Endothelial cell (in vitro differentiated cells): ENCODE data around the gene BCCIP. TPM values are rescaled to one million over a fixed set of nuclear protein-coding genes. Genes with fewer than 3 reads are reported as not detected.
A peak's percentile ranks its signal among the peaks of the same experiment; 100 is the strongest.

Experiments
- DNase-seq: peaks from one replicate; pipeline ENCODE4 v3.0.0; 2021; ENCODE audit warnings: low spot score
- H3K27ac Mint-ChIP-seq: one replicate; pipeline ENCODE4 v1.8.0; 2021; ENCODE audit warnings: mixed read lengths, inconsistent platforms; ENCODE audit not compliant: unreplicated experiment
- H3K27me3 Mint-ChIP-seq: one replicate; pipeline ENCODE4 v1.8.0; 2021; ENCODE audit warnings: mild to moderate bottlenecking, moderate library complexity, mixed read lengths, inconsistent platforms; ENCODE audit not compliant: unreplicated experiment
- H3K36me3 Mint-ChIP-seq: one replicate; pipeline ENCODE4 v1.8.0; 2021; ENCODE audit warnings: mild to moderate bottlenecking, low read depth, mixed read lengths, inconsistent platforms; ENCODE audit not compliant: unreplicated experiment
- H3K4me1 Mint-ChIP-seq: one replicate; pipeline ENCODE4 v1.8.0; 2021; ENCODE audit warnings: mild to moderate bottlenecking, mixed read lengths, inconsistent platforms; ENCODE audit not compliant: unreplicated experiment
- H3K4me3 Mint-ChIP-seq: one replicate; pipeline ENCODE4 v1.8.0; 2021; ENCODE audit warnings: mild to moderate bottlenecking, mixed read lengths, inconsistent platforms; ENCODE audit not compliant: unreplicated experiment
- H3K9me3 Mint-ChIP-seq: one replicate; pipeline ENCODE4 v1.8.0; 2021; ENCODE audit warnings: mixed read lengths, inconsistent platforms; ENCODE audit not compliant: unreplicated experiment
- total RNA-seq: library from RNA; stranded (reverse); fragmentation: NEBNext Ultra II Directional; extraction: Animal tissue kit (Norgen Biotek cat#: 25700); gene quantifications from one replicate; pipeline ENCODE4 v1.2.1, GENCODE V29; 2021; ENCODE audit not compliant: unreplicated experiment
- TF ChIP-seq, protein P1 (sequence below): fragments of 200-600 bp; sonication (generic); IDR thresholded peaks from one replicate; pipeline ENCODE4 v1.5.0; 2021; ENCODE audit warnings: antibody characterized with exemption; ENCODE audit not compliant: unreplicated experiment

Gene BCCIP
- total RNA-seq, 1 donor from 2014 or later, result 39.4 TPM

DNA sequence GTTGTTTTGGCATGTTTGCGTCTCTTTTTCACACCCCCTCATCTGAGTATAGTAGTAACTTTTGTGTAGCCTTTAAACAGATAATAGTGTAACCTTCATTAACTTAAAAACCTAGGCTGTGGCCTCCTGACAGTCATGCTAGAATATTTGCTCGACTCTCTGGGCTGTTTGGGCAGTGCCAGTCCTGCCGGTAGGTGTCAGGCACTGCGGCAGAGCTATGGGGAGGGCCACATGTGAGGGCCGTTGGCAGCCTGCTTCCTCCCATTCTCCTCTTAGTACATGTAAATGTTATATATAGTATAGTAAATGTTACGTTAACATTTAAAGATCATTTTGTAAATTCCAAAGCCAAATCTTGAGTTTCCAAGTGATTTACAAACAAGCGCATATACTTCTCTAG lies 26.1 kb downstream of the BCCIP start:
- Mint-ChIP-seq H3K4me1 (no peaks in the 10 kb centered on the region), H3K27ac (no peak overlapping the region), H3K9me3 (no peaks in the 10 kb centered on the region), H3K4me3 (no peak overlapping the region), H3K36me3 (peaks cover 50% of the 10 kb centered on the region), H3K27me3 (no peaks in the 10 kb centered on the region)
- TF ChIP-seq, protein P1, sequence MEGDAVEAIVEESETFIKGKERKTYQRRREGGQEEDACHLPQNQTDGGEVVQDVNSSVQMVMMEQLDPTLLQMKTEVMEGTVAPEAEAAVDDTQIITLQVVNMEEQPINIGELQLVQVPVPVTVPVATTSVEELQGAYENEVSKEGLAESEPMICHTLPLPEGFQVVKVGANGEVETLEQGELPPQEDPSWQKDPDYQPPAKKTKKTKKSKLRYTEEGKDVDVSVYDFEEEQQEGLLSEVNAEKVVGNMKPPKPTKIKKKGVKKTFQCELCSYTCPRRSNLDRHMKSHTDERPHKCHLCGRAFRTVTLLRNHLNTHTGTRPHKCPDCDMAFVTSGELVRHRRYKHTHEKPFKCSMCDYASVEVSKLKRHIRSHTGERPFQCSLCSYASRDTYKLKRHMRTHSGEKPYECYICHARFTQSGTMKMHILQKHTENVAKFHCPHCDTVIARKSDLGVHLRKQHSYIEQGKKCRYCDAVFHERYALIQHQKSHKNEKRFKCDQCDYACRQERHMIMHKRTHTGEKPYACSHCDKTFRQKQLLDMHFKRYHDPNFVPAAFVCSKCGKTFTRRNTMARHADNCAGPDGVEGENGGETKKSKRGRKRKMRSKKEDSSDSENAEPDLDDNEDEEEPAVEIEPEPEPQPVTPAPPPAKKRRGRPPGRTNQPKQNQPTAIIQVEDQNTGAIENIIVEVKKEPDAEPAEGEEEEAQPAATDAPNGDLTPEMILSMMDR, result no peak
- DNase-seq, result no peak

DNA sequence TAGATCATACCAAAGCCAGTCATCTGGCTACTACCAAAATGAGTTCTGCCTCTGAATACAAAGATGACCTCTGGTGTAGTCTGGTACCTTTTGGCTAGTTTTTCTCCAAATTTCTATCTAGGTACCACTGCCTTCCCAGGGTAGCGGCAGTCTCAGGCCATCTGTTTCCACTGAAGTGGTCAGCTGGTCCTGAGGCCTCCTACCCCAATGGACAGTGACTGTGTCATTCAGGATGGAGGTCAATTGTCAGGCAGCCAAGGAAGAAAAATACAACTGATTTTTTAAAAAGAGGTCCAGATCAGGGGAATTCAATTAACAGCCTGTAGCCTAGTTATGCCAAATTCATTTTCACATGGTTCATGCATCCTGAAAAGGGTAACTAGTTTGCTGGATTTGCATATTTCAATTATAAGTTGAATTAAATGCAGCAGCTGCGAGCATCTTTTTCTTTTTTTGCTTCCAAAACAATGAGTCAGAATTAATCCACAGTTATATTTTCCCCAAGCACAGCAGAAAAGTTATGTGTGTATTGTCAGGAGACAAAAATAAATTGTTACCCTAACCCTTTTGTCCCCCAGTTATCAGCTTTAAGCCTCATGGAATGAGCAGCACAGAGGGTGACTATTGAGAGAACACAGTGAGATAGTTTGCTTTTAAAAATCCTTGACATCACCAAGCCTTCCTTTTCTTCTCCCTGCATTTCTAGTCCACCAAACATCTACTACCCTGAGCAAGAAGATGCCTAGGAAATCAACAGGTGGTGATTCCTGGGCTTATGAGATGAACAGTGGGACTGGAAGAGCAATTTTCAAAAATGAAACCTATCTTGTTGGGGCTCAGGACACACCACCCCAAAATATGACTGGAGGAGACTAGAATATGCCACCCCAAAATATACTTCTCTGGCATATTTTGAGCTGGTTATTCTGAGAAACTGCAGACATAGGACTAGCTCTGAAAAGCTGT lies 27.7 kb downstream of the BCCIP start:
- Mint-ChIP-seq H3K27ac (no peak overlapping the region), H3K4me3 (no peak overlapping the region), H3K9me3 (no peaks in the 10 kb centered on the region), H3K36me3 (peaks cover 46% of the 10 kb centered on the region), H3K4me1 (no peaks in the 10 kb centered on the region), H3K27me3 (no peaks in the 10 kb centered on the region)
- DNase-seq, result no peak
- TF ChIP-seq, protein P1, result no peak

DNA sequence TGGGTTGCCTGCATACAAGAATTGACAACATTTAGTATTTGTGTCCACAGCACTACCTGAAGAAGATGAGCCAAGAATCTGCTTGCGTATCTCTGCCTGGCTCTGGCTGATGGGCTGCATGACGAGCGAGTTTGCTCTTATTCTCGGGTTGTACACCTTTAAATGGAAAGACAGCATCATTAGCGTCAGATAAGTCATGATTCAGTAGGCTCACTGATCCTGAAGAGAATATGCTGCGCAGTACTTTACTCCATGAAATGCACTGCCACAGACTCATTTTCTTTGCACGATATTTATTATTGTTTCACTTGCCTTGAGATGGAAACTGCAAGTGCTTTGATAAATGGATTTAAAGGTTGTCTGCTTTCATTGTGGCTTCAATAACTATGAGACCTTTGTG lies 29.1 kb downstream of the BCCIP start:
- H3K36me3 Mint-ChIP-seq, result peaks cover 34% of the 10 kb centered on the region
- H3K27me3 Mint-ChIP-seq, result no peaks in the 10 kb centered on the region
- TF ChIP-seq, protein P1, result no peak

DNA sequence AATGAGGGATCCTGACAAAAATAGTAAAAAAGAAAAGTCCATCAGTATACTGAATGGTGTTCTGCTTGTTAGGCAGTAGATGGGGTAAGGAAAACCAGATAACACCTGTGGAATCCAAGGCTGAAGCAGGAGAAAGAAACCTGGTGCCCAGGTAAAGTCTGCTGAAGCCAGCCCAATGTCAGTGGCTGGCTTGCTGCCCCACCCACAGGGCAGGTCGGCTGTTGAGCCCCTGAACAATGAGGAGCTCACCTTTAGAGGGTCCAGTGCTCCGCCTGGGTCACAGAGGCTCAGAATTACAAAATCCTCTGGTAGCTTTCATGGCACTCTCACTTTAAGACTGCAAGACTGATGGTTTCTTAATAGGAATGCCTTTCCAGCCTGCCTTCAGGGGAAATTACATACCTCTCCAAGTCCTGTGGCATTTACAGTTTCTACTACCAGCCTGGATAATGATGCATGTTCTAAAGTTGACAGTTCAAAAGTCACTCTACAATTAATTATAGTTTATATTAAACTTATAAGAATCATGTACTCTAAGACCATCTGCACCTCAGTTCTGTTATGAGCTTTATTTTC lies 33.9 kb downstream of the BCCIP start:
- Mint-ChIP-seq H3K4me1 (no peaks in the 10 kb centered on the region), H3K36me3 (peaks cover 4% of the 10 kb centered on the region), H3K4me3 (no peak overlapping the region), H3K9me3 (no peaks in the 10 kb centered on the region), H3K27me3 (no peaks in the 10 kb centered on the region), H3K27ac (no peak overlapping the region)
- TF ChIP-seq, protein P1, result no peak
- DNase-seq, result no peak

More for the DNA sequence above, 29.1 kb downstream of the BCCIP start:
- no peak for DNase-seq
- H3K9me3 Mint-ChIP-seq, result no peaks in the 10 kb centered on the region
- peak overlapping the region; percentile 31 for H3K4me3 Mint-ChIP-seq
- no peaks in the 10 kb centered on the region for H3K4me1 Mint-ChIP-seq
- no peak overlapping the region for H3K27ac Mint-ChIP-seq
